Skeletal muscle cell (primary cell): ENCODE data around the gene PRPF6.

Experiments
- DNase-seq: peaks from one replicate; pipeline ENCODE4 v3.0.0-alpha.2; 2010; ENCODE audit warnings: low read depth
- H3K4me3 ChIP-seq: 2 replicates; pipeline ENCODE4 v1.5.1; 2011; ENCODE audit warnings: low read depth, mild to moderate bottlenecking, control low read depth, low read length, moderate library complexity

PRPF6 gene

GRCh38 chr20:64040231-64041039 lies 59.5 kb downstream of the PRPF6 start:
- no peak overlapping the region for H3K4me3 ChIP-seq
- no peak for DNase-seq

DNA sequence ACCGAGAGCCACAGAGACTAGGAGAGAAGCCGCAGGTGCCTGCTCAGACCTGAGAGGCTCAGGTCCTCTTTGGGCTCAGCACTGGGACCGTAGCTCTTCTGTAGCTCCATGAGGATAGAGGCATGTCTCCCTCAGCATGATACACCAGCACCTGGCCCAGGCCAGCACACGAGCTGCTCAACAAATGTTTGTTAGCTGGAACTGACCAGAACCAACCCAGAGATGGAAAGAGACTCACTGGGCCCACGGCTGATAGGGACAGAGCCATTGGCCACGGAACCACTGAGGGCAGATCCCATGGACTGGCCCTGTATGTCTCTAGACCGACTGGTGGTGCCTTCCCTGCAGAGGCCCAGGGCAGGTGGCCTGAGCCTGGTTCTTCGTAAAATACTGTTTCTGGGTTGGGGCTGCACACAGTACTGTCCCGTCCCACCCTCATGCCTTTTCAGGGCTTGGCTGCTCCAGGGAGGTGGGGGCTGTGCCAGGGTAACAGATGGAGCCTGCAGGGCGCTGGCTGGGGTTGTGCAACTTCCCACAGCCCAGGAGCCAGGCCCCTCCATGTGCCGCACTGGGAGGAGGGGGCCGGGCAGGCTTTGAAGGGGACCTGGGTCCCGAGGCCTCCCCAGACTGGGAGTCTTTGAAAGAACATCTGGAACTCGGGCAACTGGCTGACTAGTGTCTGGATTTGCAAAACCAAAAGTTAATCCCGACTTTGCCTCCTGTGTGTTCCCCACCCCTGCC lies 60.3 kb downstream of the PRPF6 start:
- H3K4me3 ChIP-seq: no peak overlapping the region
- DNase-seq: no peak

DNA sequence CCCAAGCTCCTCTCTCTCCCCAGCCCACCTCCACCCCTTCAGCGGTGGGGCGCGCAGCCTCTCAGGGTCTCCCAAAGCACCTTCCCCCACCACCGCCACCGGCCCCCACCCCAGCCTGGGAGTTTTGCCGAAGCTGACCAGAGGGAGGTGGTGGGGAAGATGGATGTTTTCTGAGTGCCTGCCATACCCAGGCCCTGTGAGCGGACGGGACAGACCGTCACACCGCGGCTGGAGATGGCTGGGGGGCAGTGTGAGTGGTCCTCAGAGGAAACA lies 60.8 kb downstream of the PRPF6 start:
- DNase-seq: no peak
- no peak overlapping the region for H3K4me3 ChIP-seq

- DNase-seq: no peak
- peak overlapping the region; percentile 38 for H3K4me3 ChIP-seq
These were observed 61.3 kb downstream of the PRPF6 start for GRCh38 chr20:64042054-64042781.

GRCh38 chr20:64043768-64044167 lies 62.8 kb downstream of the PRPF6 start:
- no peak for DNase-seq

GRCh38 chr20:64044484-64045247 lies 63.7 kb downstream of the PRPF6 start:
- no peak overlapping the region for H3K4me3 ChIP-seq
- DNase-seq: no peak

More at GRCh38 chr20:64043768-64044167, 62.8 kb downstream of the PRPF6 start:
- no peak overlapping the region for H3K4me3 ChIP-seq

DNA sequence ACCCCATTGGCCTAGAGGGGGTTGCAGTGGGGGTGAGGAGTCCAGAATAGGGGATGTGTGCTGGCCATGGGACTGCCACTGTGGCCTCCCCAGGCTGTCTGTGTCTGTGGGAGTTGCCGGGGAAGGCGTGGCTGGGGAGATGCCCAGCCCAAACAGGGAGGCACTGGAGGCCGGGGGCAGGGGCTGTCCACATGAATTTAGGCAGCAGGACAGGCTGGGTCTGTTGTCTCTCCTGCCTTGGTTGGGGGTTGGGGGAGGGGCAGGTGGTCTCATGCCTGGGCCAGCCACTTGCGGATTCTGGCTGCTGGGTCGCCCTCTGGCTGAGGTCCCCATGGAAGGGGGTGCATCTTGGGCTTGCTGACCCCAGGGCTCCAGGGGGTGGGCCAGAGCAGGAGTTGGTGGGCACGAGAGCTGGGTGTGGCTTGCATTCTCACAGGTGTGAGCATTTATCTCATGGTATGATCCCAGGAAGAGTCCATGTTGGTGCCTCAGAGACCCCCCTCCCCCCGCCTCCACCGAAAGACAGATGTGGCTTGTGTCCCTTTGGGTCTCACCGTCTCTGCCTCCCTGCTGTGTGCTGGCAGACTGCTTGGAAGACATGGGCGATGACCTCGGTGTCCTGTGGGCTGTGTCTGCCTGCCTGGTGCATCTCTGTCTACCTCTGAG lies 64.5 kb downstream of the PRPF6 start:
- H3K4me3 ChIP-seq: no peak overlapping the region
- DNase-seq: no peak

DNA sequence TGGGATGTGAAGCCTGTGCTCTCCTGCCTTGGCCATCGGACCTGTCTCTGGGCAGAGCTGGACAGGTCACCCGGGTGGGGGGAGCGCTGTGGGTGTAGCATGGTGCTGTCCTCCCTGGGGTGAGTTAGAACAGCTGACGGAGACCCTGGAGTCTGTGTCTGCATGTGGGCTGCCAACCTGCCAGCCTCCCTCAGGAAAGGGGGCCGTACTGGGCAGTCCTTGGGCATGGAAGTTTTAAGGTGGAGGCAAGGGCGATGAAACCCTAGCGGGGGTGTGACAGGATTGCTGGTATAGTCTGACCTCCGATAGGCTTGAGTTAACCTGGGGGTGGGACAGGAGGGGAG lies 66.1 kb downstream of the PRPF6 start:
- no peak for DNase-seq
- H3K4me3 ChIP-seq: no peak overlapping the region

GRCh38 chr20:64047968-64048401 lies 67.1 kb downstream of the PRPF6 start:
- H3K4me3 ChIP-seq: no peak overlapping the region
- DNase-seq: no peak

- H3K4me3 ChIP-seq: no peak overlapping the region
These were observed 67.6 kb downstream of the PRPF6 start for GRCh38 chr20:64048402-64049044.

DNA sequence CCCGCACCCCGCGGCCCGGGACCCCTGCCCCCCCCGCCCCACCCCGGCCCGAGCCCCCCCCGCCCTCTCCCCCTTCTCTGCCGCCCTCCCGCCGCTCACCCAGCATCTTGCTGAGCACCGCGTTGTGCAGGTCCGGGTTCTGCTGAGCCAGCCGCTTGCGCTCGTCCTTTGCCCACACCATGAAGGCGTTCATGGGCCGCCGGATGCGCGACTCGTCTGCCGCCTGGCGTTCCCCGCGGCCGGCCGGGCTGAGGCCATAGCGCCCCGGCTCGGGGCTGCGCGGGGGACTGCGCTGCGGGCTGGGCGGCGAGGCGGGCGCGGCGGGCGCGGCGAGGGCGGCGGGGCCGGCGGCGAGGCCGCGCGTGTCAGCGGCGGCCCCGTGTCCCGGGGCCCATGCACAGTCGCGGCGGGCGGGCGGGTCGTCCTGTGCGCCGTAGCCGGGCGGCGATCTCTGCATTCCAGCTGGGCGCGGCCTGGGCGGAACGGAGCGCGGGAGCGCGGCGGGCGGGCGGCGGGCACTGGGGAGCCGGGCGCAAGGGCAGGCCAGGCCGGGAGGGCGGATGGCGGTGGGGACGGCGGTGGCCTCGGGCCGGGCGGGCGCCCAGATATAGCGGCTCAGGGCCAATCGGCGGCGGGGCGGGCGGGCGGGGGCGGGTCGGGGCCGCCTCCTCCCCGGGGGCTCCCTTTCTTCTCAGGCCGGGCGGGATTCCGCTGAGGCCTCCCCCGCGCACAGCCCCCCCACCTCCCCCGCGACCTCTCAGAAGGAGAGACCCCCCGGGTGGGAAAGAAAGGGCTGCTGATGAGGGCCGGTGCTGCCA lies 68.3 kb downstream of the PRPF6 start, which contains the start of gene SOX18:
SOX18 (minus strand) TSS at position 580 of the 818 bp plus-strand sequence; CDS start at position 457, 123 bp downstream.
- H3K4me3 ChIP-seq: peak within 1 kb of the TSS; percentile 15

More at GRCh38 chr20:64048402-64049044, 67.6 kb downstream of the PRPF6 start:
- no peak for DNase-seq

GRCh38 chr20:64049878-64050260 lies 68.9 kb downstream of the PRPF6 start:
- DNase-seq: no peak
- H3K4me3 ChIP-seq: peak overlapping the region; percentile 15

More for the DNA sequence above, 68.3 kb downstream of the PRPF6 start, which contains the start of gene SOX18:
- no peak for DNase-seq

DNA sequence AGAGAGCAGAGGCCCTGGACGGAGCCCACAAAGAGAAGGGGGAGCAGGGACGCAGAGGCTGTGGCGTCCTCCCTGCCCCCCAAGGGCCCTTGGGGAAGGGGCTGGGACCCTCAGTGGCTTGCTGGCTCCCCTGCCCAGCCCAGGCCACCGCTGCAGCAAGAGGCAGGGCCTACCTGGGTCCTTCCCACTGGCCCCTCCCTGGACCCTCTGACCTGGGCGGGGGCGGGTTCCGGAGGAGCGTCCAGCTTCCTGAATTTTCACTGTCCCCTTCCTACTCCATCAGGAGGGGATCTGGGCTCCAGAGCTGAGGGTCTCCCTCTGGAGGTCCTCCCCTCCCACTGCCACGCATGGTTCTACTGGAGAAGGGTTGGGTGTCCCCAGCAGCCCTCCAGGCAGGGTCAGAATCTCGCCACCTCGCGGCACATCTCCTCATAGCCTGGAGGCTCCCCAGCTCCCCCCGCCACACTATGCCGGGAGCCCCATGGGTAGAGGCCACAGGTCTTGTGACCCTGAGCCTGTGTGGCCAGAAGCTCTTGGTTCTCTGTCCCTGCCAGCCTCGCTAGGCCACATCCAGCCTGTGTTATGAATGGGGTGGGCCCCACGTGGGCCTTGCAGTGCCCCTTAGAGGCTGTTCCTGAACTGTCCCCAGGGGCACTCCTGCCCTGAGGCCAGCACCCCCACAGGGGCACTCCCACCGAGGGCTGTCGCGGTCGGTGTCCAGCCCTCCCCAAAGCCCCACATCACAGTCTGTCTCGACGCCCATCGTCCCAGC lies 69.5 kb downstream of the PRPF6 start:
- H3K4me3 ChIP-seq: no peak overlapping the region
- no peak for DNase-seq

DNA sequence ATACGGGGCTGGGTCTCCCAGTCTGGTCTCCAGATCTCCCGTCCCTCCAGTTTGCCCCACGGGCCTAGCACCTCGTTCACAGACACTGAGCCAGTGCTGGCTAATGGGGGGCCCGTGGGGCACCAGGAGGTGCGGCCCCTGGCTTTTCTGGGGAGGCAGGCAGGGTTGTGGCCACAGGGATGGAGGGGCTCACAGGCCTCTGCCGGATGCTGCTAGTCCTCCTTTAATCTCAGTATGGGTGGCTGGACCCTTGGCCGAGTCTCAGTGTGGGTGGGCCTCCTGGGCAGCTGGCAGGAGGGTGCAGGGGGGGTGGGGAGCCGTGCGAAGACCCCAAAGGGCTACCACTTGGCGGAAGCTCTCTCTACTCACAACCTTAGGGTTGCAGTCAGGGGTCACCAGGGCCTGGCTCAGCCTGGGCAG lies 70.1 kb downstream of the PRPF6 start:
- no peak overlapping the region for H3K4me3 ChIP-seq
- DNase-seq: no peak

DNA sequence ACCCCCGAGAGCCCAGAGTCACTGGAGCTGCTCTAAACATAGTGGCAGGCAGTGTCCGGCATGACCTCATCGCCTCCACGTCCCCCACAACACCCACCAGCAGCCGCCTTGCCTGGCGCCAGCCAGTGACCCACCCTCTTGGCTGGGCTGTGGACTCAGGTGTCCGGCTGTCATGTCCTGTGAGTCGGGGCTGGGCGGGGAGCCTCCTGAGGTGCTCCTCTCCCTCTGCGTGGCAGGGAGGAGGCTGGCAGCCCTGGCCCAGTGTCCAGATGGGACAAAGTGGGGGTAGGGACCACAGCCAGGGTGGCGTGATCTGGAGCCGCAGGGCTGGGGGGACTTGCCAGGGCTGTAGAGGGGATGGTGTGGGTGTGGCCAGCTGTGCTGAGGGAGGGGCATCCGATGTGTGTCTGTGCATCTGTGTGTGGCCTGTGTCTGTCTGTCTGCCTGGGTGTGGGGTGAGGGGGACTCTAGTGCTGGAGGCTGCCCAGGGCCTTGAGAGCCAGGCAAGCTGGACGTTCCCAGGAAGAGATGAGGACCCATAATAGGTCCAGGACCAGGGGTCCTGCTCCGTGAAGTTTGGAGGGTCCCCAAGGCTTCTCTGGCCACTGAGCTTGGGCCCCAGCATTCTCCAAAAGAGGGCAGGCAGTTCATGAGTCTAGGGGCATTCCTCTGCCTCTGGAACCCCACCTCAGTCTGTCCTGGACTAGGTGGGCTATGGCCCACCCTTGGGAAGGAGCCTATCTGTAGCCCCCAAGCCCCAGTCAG lies 70.8 kb downstream of the PRPF6 start:
- DNase-seq: no peak
- no peak overlapping the region for H3K4me3 ChIP-seq

GRCh38 chr20:64052326-64052722 lies 71.4 kb downstream of the PRPF6 start:
- no peak for DNase-seq
- H3K4me3 ChIP-seq: no peak overlapping the region
